ENCODE data around the gene ARF1.

- TF ChIP-seq CTCF (IDR thresholded peaks at IDR 0.05) (no peak), POLR2A (IDR thresholded peaks at IDR 0.05) (no peak), POLR2AphosphoS5 (IDR thresholded peaks at IDR 0.05) (no peak)
Observed at GRCh38 chr1:228048120-228048519, 34.4 kb upstream of the ARF1 start.
